Posterior cingulate gyrus (tissue), 11 donors: Measurements from ENCODE around the gene HSPG2.
"Not testable (repeated sequence)": the region's sequence is repeated elsewhere in the genome, so short reads cannot be mapped to it uniquely, and the experiment has no call there.

Experiments used
- DNase-seq, 10 donors: peaks; one replicate each; pipeline versions ENCODE4 v3.0.0 to v3.0.0-alpha.2; 2020 to 2021; ENCODE audit warnings: mixed read lengths in 3 of 10
- intact Hi-C: fragments of 100-400 bp; cut with DNase I; formaldehyde crosslinking; loops from one replicate; pipeline ENCODE4 v1.15.1; 2023

HSPG2 gene

DNA sequence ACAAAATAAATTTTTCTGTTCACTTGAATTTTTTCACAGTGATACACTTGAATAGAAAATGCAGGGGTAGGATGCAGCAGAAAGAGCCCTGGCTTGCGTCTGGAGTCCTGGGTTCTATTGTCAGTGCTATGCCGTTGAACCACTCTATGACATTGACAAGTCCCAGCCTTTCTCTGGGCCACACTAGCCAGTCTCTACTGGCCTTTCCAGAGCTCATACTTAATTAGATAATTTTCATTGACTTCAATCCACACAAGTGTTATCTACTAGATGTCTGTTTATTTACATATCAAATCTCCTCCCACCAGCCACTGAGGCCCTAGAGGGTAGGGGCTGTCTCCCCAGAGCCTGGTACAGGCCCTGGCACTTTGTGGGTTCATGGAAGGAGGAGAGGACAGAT is 24.2 kb upstream of the HSPG2 start:
- DNase-seq: peak in 1 of 10 donors; percentile 11
- intact Hi-C loops: loop anchor here (5.0 to 10.0 kb wide), 3 partner anchors 257 to 587 kb away; no protein-coding TSS in a partner anchor

DNA sequence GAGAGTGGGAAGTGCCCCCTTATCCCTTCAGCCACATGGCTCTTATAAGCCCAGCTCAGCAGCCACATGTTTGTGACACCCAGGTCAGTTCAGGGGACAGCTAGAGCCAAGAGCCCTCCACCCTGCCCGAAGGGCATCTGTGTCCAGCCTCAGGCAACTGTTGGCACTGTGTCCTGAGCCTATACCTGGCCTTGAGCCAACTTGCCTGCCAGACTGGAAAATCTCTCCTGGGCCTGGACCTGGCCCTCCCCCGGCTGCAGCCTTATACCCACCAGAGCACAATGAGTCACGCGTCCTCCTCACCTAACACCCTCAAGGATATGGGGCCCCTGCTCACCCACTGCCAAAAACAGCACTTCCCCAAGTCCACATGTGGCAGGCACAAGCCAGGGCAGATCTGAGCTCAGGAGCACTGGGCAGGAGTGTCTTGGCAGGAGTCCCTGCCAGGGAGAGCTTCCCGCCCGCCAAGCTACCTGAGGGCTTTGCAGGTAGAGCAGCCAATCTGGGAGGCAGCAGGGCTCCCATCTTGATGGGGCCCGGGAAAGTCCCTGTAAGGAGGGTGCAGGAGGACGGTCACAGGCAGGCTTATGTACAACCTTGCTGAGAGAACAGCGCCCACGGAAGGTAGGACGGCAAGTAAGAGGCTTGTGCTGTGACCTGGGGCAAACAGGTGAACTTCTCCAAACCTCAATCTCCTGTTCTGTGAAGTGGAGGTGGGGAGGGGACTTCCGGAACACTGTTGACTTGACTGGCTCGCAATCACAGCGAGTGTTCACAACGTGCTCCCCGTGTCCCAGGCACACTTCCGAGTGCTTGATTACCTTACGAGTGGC is 19.8 kb upstream of the HSPG2 start:
- DNase-seq: peak in 2 of 10 donors; percentile 68 to 70
- intact Hi-C loops: no loop called here

- intact Hi-C loops: no loop called here
- DNase-seq: peak in 2 of 10 donors; percentile 48 to 51
Observed at GRCh38 chr1:21955501-21956281, 18.6 kb upstream of the HSPG2 start.

- DNase-seq: peak in 2 of 10 donors; percentile 31 to 73
- intact Hi-C loops: no loop called here
Observed at GRCh38 chr1:21955058-21955457, 17.9 kb upstream of the HSPG2 start.

DNA sequence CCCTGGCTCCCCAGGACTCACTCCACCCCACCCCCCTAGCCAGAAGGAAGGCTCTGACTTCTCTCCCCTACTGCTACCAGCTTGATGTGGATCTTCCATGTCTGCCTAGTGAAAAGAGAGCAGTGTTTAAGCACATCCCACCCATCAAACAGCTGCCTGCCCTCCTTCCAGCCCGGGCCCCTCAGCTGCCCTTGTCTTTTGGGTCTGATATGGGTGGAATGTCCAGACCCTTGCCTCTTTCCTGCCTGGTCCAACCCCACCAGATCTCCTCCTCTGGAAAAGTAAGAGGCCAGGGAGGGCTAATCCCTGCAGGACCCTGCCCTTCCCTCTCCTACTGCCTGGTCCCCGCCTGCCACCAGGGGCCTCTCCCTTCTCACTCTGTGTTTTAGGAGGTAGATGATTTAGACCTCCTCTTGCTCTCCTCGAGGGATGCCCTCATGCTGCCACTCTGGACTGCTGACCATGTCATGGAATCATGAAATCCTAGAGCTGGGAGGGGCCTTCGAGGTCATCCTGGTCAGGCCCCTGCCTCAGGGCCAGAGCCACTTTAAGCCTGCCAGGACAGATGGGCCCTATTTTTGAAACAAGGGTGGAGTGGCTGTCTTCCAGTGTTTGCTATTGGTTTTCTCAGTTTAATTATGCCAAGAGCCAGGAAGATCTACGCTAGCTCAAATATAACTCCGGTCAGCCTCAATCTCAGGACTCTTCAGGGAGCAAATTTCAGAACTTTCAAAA is 15.8 kb upstream of the HSPG2 start:
- peak in 2 of 10 donors; percentile 35 to 45 for DNase-seq
- intact Hi-C loops: no loop called here

- DNase-seq: no peak
- intact Hi-C loops: no loop called here
Observed at GRCh38 chr1:21951226-21951870, 14.2 kb upstream of the HSPG2 start.

GRCh38 chr1:21950734-21951133 is 13.6 kb upstream of the HSPG2 start:
- intact Hi-C loops: no loop called here
- DNase-seq: peak in 1 of 10 donors; percentile 17

GRCh38 chr1:21946836-21947587 is 9.9 kb upstream of the HSPG2 start:
- DNase-seq: peak in 1 of 10 donors; percentile 35
- intact Hi-C loops: no loop called here

- intact Hi-C loops: no loop called here
- no peak for DNase-seq
Observed at GRCh38 chr1:21944733-21945073, 7.6 kb upstream of the HSPG2 start.

GRCh38 chr1:21942959-21943640 is 6.0 kb upstream of the HSPG2 start:
- peak in 3 of 10 donors; percentile 32 to 73 (median 40) for DNase-seq
- intact Hi-C loops: not testable (repeated sequence)

DNA sequence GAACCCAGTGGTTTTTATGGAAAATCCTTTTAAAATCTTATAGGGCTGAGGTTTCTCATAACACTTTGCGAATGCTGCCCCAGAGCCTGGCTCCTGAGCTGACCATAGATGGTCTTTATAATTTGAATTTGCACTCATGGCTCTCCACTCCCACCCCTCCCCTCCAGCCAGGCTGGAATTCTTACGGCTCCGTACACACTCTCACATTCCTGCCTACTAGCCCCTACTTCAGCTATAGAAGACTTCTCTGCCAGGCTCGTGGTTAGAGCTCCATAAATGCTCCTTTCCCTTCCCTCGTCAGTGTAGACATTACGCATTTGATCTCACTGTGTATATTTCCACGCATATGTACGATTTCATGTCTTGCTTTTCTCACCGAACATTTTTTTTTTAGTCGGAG is 5.4 kb upstream of the HSPG2 start:
- DNase-seq: peak in 1 of 10 donors; percentile 35

DNA sequence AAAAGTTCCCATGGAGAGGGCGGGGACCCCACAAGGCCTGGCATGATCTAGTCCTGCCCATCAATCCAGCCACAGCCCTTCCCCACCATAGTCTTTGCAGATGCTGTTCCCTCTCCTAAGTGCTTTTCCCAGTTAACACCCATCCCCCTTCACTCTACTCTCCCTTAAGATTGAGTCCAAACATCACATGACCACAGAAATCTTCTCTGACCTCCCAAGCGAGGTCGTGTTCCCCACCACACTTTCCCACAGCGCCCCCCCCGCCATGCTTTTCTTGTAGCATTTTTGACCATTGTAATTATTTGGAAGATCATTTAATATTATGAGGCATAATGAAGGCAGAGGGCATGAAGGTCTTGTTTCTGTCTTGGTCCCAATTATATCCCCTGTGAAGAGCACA is 4.3 kb upstream of the HSPG2 start:
- intact Hi-C loops: no loop called here
- DNase-seq: no peak

More for the DNA sequence above, 5.4 kb upstream of the HSPG2 start:
- intact Hi-C loops: no loop called here

- peak in 1 of 10 donors; percentile 5 for DNase-seq
- intact Hi-C loops: no loop called here
Observed at GRCh38 chr1:21940492-21940891, 3.4 kb upstream of the HSPG2 start.

DNA sequence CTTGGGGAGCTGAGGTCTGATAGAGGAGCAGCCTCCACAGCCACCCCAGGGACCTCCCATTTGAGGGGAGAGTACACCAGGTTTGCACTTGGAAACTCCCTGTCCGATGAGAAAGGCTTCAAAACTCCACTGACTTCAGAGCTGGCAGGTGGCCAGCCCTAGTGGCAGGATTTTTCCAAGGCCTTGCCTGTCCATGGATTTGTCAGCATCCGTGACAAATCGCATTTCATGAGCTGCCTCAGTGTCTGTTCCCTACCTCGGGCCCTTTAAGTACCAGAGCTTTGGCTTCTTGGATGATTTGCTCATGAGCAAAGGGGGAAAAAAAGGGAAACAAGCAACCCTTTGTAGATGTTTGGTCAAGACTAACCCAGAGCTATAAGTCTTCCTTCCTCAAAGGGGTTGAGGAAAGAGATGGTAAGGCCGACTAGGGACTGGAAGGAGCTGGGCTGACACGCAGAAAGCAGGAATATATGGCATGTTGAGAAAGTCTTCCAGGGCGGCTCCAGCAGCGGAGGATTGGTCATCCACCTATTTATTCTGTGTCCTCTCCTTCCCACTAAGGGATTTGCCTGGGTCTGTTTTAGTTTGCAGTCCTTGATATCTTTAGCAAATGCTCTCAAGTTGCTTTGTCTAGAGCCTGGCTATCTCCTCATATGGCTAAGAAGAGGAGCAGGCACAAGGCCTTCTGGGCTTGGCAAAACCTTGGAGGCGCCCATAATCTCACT is 2.7 kb upstream of the HSPG2 start:
- intact Hi-C loops: loop anchor here (5.0 kb wide), 1 partner anchor 158 kb away; the partner anchor contains the start of gene USP48

GRCh38 chr1:21938732-21939538 is 1.8 kb upstream of the HSPG2 start:
- intact Hi-C loops: loop anchor here (5.0 kb wide), 1 partner anchor 157 kb away; the partner anchor contains the start of gene USP48
- DNase-seq: peak in 1 of 10 donors; percentile 31

More for the DNA sequence above, 2.7 kb upstream of the HSPG2 start:
- peak in 9 of 10 donors; percentile 38 to 96 (median 70) for DNase-seq

- intact Hi-C loops: loop anchor here (5.0 kb wide), 1 partner anchor 155 kb away; the partner anchor contains the start of gene USP48
- DNase-seq: peak; percentile 75 to 98 (median 80)
Observed at GRCh38 chr1:21937372-21938121, 437 bp upstream of the HSPG2 start.
